Measurements from ENCODE around the gene KRT1.

DNA sequence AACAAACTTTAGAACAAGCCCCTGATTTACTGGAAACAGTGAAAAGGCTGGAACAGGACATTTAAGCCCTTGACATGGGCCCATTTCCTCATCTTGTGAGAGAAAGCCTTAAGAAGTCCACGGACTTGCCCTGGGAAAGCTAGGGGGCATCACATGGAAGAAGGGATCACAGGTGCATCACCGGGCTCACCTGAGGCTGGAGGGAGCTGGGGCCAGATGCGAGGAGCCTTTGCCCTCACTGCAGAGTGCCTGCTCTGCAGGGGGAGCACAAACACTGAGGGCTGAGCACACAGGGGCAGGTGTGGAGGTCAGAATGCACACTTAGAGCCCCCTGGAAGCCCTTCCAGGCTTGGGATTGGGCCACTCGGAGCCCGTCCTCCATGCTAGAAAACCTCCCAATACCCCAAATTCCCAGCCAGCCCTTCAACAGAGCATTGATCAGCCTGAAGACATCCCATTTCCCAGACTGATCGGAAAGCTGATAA lies 5.2 kb upstream of the KRT1 start:
- TF ChIP-seq ZNF302 (tag by site-specific recombination; IDR thresholded peaks at IDR 0.05; ENCODE audit: low read depth), result no peak
- no peak for TF ChIP-seq ZSCAN23 (tag by site-specific recombination; IDR thresholded peaks at IDR 0.05)
- TF ChIP-seq ZNF76 (tag by site-specific recombination; IDR thresholded peaks at IDR 0.05; ENCODE audit: borderline replicate concordance, low read depth), result no peak
- no peak for TF ChIP-seq ZNF311 (tag by site-specific recombination; IDR thresholded peaks at IDR 0.05; ENCODE audit: borderline replicate concordance)
- TF ChIP-seq, protein P1, sequence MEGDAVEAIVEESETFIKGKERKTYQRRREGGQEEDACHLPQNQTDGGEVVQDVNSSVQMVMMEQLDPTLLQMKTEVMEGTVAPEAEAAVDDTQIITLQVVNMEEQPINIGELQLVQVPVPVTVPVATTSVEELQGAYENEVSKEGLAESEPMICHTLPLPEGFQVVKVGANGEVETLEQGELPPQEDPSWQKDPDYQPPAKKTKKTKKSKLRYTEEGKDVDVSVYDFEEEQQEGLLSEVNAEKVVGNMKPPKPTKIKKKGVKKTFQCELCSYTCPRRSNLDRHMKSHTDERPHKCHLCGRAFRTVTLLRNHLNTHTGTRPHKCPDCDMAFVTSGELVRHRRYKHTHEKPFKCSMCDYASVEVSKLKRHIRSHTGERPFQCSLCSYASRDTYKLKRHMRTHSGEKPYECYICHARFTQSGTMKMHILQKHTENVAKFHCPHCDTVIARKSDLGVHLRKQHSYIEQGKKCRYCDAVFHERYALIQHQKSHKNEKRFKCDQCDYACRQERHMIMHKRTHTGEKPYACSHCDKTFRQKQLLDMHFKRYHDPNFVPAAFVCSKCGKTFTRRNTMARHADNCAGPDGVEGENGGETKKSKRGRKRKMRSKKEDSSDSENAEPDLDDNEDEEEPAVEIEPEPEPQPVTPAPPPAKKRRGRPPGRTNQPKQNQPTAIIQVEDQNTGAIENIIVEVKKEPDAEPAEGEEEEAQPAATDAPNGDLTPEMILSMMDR (tag by site-specific recombination; IDR thresholded peaks at IDR 0.05), result no peak
- TF ChIP-seq, protein P2, sequence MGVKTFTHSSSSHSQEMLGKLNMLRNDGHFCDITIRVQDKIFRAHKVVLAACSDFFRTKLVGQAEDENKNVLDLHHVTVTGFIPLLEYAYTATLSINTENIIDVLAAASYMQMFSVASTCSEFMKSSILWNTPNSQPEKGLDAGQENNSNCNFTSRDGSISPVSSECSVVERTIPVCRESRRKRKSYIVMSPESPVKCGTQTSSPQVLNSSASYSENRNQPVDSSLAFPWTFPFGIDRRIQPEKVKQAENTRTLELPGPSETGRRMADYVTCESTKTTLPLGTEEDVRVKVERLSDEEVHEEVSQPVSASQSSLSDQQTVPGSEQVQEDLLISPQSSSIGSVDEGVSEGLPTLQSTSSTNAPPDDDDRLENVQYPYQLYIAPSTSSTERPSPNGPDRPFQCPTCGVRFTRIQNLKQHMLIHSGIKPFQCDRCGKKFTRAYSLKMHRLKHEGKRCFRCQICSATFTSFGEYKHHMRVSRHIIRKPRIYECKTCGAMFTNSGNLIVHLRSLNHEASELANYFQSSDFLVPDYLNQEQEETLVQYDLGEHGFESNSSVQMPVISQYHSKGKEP (tag by site-specific recombination; IDR thresholded peaks at IDR 0.05), result no peak
- TF ChIP-seq YY1 (tag by site-specific recombination; IDR thresholded peaks at IDR 0.05), result no peak
- no peak for TF ChIP-seq KLF8 (tag by site-specific recombination; IDR thresholded peaks at IDR 0.05)
- TF ChIP-seq, protein P3, sequence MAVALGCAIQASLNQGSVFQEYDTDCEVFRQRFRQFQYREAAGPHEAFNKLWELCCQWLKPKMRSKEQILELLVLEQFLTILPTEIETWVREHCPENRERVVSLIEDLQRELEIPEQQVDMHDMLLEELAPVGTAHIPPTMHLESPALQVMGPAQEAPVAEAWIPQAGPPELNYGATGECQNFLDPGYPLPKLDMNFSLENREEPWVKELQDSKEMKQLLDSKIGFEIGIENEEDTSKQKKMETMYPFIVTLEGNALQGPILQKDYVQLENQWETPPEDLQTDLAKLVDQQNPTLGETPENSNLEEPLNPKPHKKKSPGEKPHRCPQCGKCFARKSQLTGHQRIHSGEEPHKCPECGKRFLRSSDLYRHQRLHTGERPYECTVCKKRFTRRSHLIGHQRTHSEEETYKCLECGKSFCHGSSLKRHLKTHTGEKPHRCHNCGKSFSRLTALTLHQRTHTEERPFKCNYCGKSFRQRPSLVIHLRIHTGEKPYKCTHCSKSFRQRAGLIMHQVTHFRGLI (tag by site-specific recombination; IDR thresholded peaks at IDR 0.05), result no peak
- TF ChIP-seq ZNF747 (tag by site-specific recombination; IDR thresholded peaks at IDR 0.05), result no peak
- no peak for TF ChIP-seq ZNF24 (tag by site-specific recombination; IDR thresholded peaks at IDR 0.05)
